GM10266 (cell line): ENCODE data around the gene CHAC1.

Experiments
- DNase-seq: peaks from one replicate; pipeline ENCODE4 v3.0.0; 2012; ENCODE audit errors: extremely low spot score
- TF ChIP-seq, protein P1 (sequence below): IDR thresholded peaks from 2 replicates; pipeline ENCODE4 v1.5.1; 2012; ENCODE audit warnings: mild to moderate bottlenecking, low read depth; ENCODE audit not compliant: control insufficient read depth, insufficient read depth; ENCODE audit errors: missing control alignments

CHAC1 gene

DNA sequence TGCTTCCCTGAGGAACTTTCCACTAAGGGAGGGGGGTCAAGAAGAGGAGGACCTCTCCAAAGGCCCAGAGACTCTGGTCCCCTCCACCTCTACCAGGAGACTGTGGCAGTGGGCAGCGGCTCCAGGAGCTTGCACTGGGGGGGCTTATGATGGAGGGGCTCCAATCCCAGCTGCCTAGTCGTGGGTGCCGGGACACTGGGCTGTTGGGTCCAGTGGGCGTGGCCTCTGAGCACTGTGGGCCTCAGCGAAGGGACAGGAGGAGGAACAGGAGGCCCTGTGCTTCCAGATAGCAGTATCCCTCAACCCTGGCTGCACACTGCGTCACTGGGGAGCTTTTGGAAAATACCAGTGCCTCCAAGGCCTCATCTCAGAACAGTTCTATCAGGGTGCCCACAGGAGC lies 37.6 kb upstream of the CHAC1 start:
- TF ChIP-seq, protein P1, sequence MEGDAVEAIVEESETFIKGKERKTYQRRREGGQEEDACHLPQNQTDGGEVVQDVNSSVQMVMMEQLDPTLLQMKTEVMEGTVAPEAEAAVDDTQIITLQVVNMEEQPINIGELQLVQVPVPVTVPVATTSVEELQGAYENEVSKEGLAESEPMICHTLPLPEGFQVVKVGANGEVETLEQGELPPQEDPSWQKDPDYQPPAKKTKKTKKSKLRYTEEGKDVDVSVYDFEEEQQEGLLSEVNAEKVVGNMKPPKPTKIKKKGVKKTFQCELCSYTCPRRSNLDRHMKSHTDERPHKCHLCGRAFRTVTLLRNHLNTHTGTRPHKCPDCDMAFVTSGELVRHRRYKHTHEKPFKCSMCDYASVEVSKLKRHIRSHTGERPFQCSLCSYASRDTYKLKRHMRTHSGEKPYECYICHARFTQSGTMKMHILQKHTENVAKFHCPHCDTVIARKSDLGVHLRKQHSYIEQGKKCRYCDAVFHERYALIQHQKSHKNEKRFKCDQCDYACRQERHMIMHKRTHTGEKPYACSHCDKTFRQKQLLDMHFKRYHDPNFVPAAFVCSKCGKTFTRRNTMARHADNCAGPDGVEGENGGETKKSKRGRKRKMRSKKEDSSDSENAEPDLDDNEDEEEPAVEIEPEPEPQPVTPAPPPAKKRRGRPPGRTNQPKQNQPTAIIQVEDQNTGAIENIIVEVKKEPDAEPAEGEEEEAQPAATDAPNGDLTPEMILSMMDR: no peak
- DNase-seq: no peak

DNA sequence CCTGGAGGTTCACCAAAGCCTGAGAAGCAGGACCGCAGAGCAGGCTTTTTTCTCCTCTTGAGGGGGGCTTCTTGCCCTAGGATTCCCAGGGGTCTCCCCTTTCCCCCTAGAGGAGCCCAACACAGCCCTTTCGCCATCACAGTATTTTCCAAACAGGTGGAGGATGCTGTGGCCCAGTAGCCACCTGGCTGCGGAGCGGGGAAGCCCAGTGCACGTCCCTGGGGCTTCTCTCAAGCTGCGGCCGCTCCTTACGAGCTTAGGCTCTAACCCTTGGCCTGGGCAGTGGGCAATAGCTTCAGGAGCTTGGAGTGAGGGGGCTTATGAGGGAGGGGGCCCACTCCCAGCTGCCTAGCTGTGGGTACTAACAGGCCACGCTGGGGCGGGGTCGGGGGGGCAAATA lies 35.7 kb upstream of the CHAC1 start:
- TF ChIP-seq, protein P1: no peak
- DNase-seq: no peak

DNA sequence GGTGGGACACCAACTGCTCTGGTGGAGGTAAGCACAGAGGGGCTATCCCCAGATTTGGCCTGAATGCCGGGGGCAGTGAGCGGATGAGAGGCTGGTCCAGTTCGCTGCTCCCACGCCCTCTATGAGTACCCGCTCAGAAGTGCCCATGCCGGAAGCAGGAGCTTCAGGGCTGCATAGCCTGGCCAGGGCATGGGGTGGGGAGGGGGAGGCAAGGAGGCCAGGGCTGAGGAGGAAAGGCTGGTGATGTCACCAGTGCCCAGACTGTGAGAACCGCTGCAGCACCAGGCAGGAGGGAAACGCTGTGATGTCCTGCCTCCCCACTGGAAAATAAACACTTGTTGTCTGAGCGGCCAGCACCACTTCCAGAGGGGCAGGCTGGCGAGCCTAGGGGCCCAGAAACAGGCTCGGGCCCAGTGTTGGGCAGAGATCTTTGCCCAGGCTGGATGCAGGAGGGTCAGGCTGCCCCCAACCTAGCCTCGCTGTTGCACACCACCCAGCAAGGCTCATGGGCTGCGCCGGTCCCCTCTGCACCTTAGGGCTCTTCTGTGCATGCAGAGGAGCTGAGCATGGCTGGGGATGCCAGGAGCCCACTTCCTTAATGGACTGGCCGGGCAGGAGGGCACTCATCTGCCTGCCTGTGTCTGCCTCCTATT lies 35.0 kb upstream of the CHAC1 start:
- TF ChIP-seq, protein P1: no peak
- no peak for DNase-seq

DNA sequence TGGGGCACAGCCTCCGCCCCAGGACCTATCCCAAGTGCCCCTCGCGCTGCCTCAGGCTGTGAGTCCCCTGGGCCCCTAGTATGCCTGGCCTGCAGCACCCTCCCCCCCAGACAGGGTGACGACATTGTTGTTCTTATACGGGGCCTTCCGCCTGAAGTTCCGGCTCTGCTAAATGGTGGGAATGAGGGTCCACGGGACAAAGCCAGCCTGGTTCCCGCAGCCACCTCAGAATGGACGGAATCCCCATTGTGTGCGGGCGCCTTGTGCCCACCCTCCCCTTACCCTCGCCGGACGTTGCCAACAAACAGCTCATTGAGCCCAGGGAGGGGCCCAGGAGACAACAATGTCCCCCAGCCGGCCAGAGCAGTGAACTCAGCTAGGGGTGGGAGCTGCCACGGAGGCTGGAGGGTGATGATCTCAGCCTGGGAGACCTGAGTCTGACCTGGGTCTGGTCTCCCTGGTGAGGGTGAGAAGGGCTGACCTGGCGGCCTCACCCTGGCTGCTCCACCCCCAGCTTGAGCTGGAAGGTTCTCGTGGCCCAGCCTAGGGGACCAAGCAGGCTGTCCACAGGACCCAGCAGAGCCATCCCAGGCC lies 34.4 kb upstream of the CHAC1 start:
- TF ChIP-seq, protein P1: no peak
- DNase-seq: no peak

DNA sequence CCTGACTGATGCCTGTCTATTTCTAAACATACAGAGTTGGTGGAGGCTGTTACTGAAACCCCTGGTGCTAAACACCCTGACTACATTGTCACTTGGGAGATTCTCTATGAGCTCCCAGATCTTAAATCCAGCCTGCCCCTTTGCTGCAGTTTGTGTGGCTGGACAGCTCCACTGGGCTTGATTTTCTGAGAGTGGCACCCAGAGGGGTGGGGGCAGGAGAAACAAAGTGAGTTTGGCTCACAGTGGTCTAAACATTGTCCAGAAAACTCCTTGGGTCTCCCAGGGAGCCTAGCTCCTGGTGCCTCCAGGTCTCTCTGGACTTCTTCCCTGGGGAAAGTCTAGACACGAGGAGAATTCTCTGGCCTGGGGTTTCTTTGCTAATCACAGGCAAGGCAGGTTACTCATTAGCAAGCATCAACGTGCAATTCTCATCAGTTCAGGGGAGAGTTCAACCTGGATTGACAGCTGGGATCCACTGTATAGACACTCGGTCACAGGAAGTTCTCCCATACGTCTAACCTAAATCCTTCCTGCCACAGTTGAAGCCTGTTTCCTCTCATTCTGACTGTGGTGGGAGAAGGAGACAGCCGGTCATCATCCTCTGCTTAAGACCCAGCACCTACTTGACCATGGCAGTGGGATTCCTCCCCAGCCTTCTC lies 31.2 kb upstream of the CHAC1 start:
- TF ChIP-seq, protein P1: no peak
- DNase-seq: no peak

DNA sequence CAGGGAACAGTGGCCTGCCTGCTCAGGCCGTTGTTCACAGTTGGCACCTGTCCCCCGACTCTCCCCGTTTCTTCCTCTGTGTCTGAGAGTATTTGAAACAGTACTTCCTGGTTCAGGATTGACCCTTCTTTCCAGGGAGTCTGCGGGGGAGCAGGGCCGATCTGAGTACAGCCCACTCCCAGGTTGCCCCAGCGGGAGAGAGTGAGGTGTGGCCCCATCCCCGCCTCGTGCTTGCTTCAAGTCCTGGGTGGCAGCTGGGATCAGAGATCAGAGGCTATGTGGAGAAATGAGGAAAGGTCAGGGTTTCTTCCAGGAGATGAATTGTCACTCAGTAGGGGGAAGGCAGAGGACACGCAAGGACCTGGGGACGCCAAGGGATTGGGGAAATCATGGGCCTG lies 30.7 kb upstream of the CHAC1 start:
- no peak for DNase-seq
- TF ChIP-seq, protein P1: no peak

DNA sequence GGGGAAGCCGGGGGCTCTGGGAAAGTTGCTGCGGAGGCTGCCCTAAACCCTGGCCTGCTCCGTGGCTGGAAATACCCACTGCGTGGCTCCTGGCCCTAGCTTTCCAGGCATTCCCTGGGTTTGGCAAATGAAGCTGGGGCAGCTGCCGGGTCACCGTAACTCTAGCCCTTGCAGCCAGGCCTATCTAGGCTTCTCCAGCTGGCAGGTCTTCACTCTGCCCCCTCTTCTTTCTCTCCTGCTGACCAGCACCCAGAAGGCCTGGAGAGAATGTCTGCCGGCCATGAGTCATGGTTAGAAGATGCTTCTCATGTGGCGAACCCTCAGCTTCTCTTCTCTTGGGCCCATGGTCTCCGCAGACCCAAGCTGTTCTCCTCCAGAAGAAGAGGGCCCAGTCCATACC lies 29.7 kb upstream of the CHAC1 start:
- TF ChIP-seq, protein P1: no peak
- no peak for DNase-seq
